Peyer's patch (tissue), 4 donors: ENCODE data around the gene SYCE3.

Source experiments
- CTCF ChIP-seq, 6 experiments: fragments of 450-650 bp in 4 of 6; fragments of 200-600 bp in 2 of 6; sonication (generic) in 1 of 6; IDR thresholded peaks; one replicate each; pipeline ENCODE4 v1.5.1; 2017 to 2019; ENCODE audit warnings: antibody characterized with exemption in 6 of 6, mild to moderate bottlenecking in 3 of 6, moderate library complexity in 1 of 6
- POLR2A ChIP-seq, 2 donors: fragments of 450-650 bp; IDR thresholded peaks; one replicate each; pipeline ENCODE4 v1.5.1; 2017; ENCODE audit warnings: antibody characterized with exemption in 2 of 2, mild to moderate bottlenecking in 2 of 2, moderate library complexity in 2 of 2

- TF ChIP-seq CTCF (IDR thresholded peaks at IDR 0.05) (no peak), POLR2A (IDR thresholded peaks at IDR 0.05) (no peak)
Measured at GRCh38 chr22:50523458-50523805, 39.3 kb downstream of the SYCE3 start.
